Measurements from ENCODE around the gene HDAC10. TPM values are rescaled to one million over a fixed set of nuclear protein-coding genes. Genes with fewer than 3 reads are reported as not detected.

The HDAC10 gene
- total and polyA plus RNA-seq, 7 donors: 4.3 to 19.4 (median 13.5) TPM

DNA sequence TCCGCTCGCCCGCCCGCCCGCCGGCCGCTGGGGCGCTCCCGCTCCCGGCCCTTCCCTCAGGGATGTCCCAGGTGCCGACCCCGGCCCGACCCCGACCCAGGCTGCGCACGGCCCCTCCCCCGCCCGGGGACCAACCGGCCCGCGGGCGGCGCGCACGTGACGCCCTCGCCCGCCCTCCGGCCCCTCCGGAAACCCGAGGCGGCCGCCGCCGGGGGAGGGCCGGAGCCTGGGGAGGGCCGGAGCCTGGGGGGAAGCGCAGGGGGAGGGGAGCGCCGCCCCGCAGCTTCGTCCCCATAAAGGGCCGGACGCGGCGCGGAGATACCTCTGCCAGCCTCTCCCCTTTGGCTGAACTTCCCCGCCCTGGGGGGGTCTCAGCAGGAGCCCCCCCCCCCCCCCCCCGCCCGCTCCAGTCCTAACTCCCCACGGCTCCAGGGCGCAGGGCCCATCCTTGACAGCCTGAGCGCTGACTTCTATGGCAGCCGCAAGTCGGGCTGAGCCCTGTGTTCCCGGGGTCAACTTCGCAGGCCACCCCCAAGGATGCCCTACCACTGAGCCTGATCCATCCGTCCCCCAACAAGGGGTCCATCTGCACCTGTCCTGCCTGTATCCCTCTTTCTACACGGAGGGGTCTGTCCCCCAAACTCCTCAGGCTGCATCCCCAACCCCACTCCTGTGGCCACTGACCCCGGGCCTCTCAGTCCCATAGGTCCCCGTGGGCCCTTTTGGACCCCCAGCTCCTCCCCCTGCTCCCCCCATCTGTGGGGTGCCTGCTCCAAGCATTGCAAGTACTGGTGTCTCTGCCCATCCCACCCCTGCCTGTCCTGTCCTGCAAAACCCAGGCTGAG, 10.8 kb upstream of the HDAC10 start, which contains the start of gene MAPK12:
Gene MAPK12 (minus strand): TSS at position 69 of the 845 bp plus-strand sequence. CDS start 174 bp downstream, outside the sequence.
- Histone ChIP-seq H3K27me3 (ENCODE audit: insufficient read depth in 3 of 3, low read length in 2 of 3) (no peaks in the 10 kb centered on the region), H3K27ac (peak within 1 kb of the TSS; percentile 91), H3K36me3 (ENCODE audit: insufficient read depth in 1 of 2, low read depth in 1 of 2) (no peaks in the 10 kb centered on the region), H3K9me3 (no peaks in the 10 kb centered on the region), H3K4me1 (peaks cover 48% of the 10 kb centered on the region), H3K4me3 (peak within 1 kb of the TSS; percentile 84)
- peak; percentile 69 to 85 for DNase-seq
- intact Hi-C loops (cut with DNase I): no loop called here
- TF ChIP-seq, protein P1, sequence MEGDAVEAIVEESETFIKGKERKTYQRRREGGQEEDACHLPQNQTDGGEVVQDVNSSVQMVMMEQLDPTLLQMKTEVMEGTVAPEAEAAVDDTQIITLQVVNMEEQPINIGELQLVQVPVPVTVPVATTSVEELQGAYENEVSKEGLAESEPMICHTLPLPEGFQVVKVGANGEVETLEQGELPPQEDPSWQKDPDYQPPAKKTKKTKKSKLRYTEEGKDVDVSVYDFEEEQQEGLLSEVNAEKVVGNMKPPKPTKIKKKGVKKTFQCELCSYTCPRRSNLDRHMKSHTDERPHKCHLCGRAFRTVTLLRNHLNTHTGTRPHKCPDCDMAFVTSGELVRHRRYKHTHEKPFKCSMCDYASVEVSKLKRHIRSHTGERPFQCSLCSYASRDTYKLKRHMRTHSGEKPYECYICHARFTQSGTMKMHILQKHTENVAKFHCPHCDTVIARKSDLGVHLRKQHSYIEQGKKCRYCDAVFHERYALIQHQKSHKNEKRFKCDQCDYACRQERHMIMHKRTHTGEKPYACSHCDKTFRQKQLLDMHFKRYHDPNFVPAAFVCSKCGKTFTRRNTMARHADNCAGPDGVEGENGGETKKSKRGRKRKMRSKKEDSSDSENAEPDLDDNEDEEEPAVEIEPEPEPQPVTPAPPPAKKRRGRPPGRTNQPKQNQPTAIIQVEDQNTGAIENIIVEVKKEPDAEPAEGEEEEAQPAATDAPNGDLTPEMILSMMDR (IDR thresholded peaks at IDR 0.05): no peak
- ATAC-seq: peak; percentile 30 to 52 (median 37)
- 2 to 17% (median 11%) methylated on average over 9 to 59 of the region's 61 CpGs for WGBS, 3 donors

DNA sequence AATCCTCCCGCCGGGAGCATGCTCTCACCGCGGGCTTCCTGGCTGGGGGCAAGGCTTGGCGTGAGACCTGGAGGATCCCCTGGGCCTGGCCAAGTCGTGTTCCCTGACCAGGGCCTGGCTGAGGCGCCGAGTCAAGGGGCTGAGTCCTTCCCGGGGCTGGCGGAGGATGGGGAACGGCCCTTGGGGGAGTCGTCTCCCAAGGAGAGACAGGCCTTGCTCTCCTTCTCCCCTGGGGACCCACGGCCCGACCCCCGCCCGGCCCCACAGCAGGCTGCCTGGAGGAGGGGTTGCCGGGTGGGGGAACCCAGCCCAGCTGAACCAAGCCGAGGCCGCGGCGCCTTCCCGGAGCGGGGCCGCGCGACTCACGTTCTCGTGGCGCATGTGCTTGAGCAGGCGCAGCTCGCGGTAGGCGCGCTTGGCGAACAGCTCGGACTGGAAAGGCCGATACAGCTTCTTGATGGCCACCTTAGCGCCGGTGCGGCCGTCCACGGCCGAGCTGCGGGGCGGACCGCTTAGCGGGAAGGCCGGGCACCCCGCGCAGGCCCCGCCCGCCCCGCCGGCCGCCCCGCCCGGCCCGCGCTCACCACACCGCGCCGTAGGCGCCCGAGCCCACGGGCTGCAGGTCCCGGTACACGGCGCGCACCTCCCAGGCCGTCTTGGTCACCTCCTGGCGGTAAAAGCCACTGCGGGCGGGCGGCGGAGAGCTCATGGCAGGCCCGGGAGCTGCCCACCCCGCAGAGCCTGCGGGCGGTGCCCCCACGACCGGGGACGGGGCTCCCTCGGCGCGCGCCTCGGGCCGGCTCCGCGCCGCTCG, 9.9 kb upstream of the HDAC10 start:
- 0 to 1% (median 0%) methylated on average over 50 to 92 of the region's 92 CpGs for WGBS, 3 donors
- Histone ChIP-seq H3K36me3 (ENCODE audit: insufficient read depth in 1 of 2, low read depth in 1 of 2) (peaks cover 0 to 6% of the 10 kb centered on the region in 2 donors), H3K4me1 (peaks cover 51% of the 10 kb centered on the region), H3K9me3 (no peaks in the 10 kb centered on the region), H3K27ac (peak overlapping the region; percentile 91), H3K27me3 (ENCODE audit: insufficient read depth in 3 of 3, low read length in 2 of 3) (no peaks in the 10 kb centered on the region), H3K4me3 (peak overlapping the region; percentile 84)
- TF ChIP-seq, protein P1 (IDR thresholded peaks at IDR 0.05): no peak
- ATAC-seq (no peak), DNase-seq (peak in 1 of 2 donors; percentile 78)
- intact Hi-C loops (cut with DNase I): no loop called here

DNA sequence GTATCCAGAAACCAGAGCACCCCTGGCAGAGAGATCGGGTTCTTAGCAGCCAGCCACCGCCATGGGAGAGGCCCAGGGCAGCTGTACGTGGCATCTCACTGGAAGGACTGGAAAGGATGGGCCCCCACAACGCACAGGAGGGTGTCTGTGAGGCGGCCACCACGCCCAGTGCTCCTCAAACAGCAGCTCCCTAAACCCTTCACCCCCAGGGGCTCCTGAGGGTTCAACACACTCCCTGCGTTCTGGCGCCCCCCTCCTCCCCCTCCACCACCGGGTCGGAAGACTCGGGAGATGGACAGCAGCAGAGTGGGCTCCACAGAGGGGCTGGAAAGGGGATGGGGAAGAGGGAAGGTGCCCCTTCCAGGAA, 9.4 kb upstream of the HDAC10 start:
- no peaks in the 10 kb centered on the region for H3K9me3 ChIP-seq

DNA sequence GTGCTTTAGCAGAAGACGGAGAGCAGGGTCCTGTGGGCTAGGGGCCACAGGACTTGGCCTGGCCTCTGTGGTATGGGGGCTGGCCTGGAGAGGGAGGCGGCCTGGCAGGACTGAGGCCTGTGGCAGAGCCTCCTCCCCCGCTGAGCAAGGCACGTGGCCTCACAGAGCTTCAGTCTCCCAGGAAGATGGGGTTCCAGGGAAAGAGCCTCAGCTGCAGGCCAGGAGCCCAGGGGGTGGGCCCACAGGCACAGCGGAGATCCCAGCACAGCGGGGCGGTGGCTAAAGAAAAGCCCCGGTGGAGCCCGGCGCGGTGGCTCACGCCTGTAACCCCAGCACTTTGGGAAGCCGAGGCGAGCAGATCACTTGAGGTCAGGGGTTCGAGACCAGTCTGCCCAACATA, 8.2 kb upstream of the HDAC10 start:
- Histone ChIP-seq H3K4me3 (peak overlapping the region; percentile 84), H3K27me3 (ENCODE audit: insufficient read depth in 3 of 3, low read length in 2 of 3) (no peaks in the 10 kb centered on the region), H3K4me1 (peaks cover 51% of the 10 kb centered on the region), H3K9me3 (no peaks in the 10 kb centered on the region), H3K27ac (peak overlapping the region; percentile 88), H3K36me3 (ENCODE audit: insufficient read depth in 1 of 2, low read depth in 1 of 2) (peaks cover 0 to 22% of the 10 kb centered on the region in 2 donors)
- DNase-seq (no peak), ATAC-seq (peak; percentile 27 to 31 (median 30))
- 20 to 40% (median 40%) methylated on average over 14 to 15 of the region's 15 CpGs for WGBS, 3 donors
- intact Hi-C loops (cut with DNase I): loop anchor here in 1 of 2 donors (10.0 kb wide), 1 partner anchor 245 kb away; the partner anchor contains the start of genes LMF2 and NCAPH2
- TF ChIP-seq, protein P1 (IDR thresholded peaks at IDR 0.05): no peak

More for the DNA sequence above, 9.4 kb upstream of the HDAC10 start:
- Histone ChIP-seq H3K36me3 (ENCODE audit: insufficient read depth in 1 of 2, low read depth in 1 of 2) (peaks cover 0 to 12% of the 10 kb centered on the region in 2 donors), H3K4me3 (peak overlapping the region; percentile 84), H3K4me1 (peaks cover 51% of the 10 kb centered on the region), H3K27me3 (ENCODE audit: insufficient read depth in 3 of 3, low read length in 2 of 3) (no peaks in the 10 kb centered on the region), H3K27ac (peak overlapping the region; percentile 91)
- intact Hi-C loops (cut with DNase I): no loop called here
- DNase-seq (no peak), ATAC-seq (no peak)
- TF ChIP-seq, protein P1 (IDR thresholded peaks at IDR 0.05): no peak
- 19 to 35% (median 20%) methylated on average over 9 to 11 of the region's 11 CpGs for WGBS, 3 donors

Data from psoas muscle (tissue), 8 donors.